Nephron (organoid): Measurements from ENCODE around the gene NEMP2.

ENCODE experiments used
- H3K27ac Mint-ChIP-seq, 3 experiments: 2 replicates each; pipeline ENCODE4 v1.8.0; 2020; ENCODE audit warnings: mixed read lengths in 3 of 3, mild to moderate bottlenecking in 2 of 3, moderate library complexity in 1 of 3
- H3K27me3 Mint-ChIP-seq: 2 replicates; pipeline ENCODE4 v1.8.0; 2021; ENCODE audit warnings: low read depth, mild to moderate bottlenecking, moderate library complexity, mixed read lengths
- H3K36me3 Mint-ChIP-seq: 2 replicates; pipeline ENCODE4 v1.8.0; 2020; ENCODE audit warnings: low read depth, mixed read lengths
- H3K4me1 Mint-ChIP-seq: 2 replicates; pipeline ENCODE4 v1.8.0; 2020; ENCODE audit warnings: mixed read lengths
- H3K4me3 Mint-ChIP-seq, 3 experiments: 2 replicates each; pipeline ENCODE4 v1.8.0; 2020; ENCODE audit warnings: mild to moderate bottlenecking in 3 of 3, mixed read lengths in 3 of 3, moderate library complexity in 2 of 3
- H3K9me3 Mint-ChIP-seq: 2 replicates; pipeline ENCODE4 v1.8.0; 2020; ENCODE audit warnings: mixed read lengths
- CTCF ChIP-seq, 3 experiments: fragments of 200-600 bp; sonication (generic); IDR thresholded peaks; one replicate each; pipeline ENCODE4 v1.5.0; 2021; ENCODE audit warnings: antibody characterized with exemption in 3 of 3; ENCODE audit not compliant: unreplicated experiment in 3 of 3

NEMP2 gene

GRCh38 chr2:190526105-190526750 lies 8.3 kb downstream of the NEMP2 start:
- no peaks in the 10 kb centered on the region for H3K9me3 Mint-ChIP-seq
- H3K27ac Mint-ChIP-seq, result peak overlapping the region in 1 of 3 experiments; percentile 56
- peaks cover 29% of the 10 kb centered on the region for H3K4me1 Mint-ChIP-seq
- no peak overlapping the region for H3K4me3 Mint-ChIP-seq
- TF ChIP-seq CTCF (IDR thresholded peaks at IDR 0.05; ENCODE audit: unreplicated experiment in 3 of 3), result no peak
- H3K27me3 Mint-ChIP-seq, result no peaks in the 10 kb centered on the region
- peaks cover 8% of the 10 kb centered on the region for H3K36me3 Mint-ChIP-seq

GRCh38 chr2:190524928-190525327 lies 9.6 kb downstream of the NEMP2 start:
- no peak for TF ChIP-seq CTCF (IDR thresholded peaks at IDR 0.05; ENCODE audit: unreplicated experiment in 3 of 3)
- H3K4me3 Mint-ChIP-seq, result no peak overlapping the region
- H3K27ac Mint-ChIP-seq, result no peak overlapping the region
- H3K27me3 Mint-ChIP-seq, result no peaks in the 10 kb centered on the region
- H3K9me3 Mint-ChIP-seq, result no peaks in the 10 kb centered on the region
- peaks cover 8% of the 10 kb centered on the region for H3K36me3 Mint-ChIP-seq
- H3K4me1 Mint-ChIP-seq, result peaks cover 19% of the 10 kb centered on the region

- H3K36me3 Mint-ChIP-seq, result peaks cover 8% of the 10 kb centered on the region
- no peak overlapping the region for H3K27ac Mint-ChIP-seq
- no peak for TF ChIP-seq CTCF (IDR thresholded peaks at IDR 0.05; ENCODE audit: unreplicated experiment in 3 of 3)
- H3K4me1 Mint-ChIP-seq, result no peaks in the 10 kb centered on the region
- H3K9me3 Mint-ChIP-seq, result no peaks in the 10 kb centered on the region
- H3K4me3 Mint-ChIP-seq, result no peak overlapping the region
- H3K27me3 Mint-ChIP-seq, result no peaks in the 10 kb centered on the region
These were observed 14.4 kb downstream of the NEMP2 start for GRCh38 chr2:190519975-190520767.

GRCh38 chr2:190517468-190517867 lies 17.1 kb downstream of the NEMP2 start:
- no peak overlapping the region for H3K4me3 Mint-ChIP-seq
- no peak for TF ChIP-seq CTCF (IDR thresholded peaks at IDR 0.05; ENCODE audit: unreplicated experiment in 3 of 3)
- H3K9me3 Mint-ChIP-seq, result no peaks in the 10 kb centered on the region
- no peaks in the 10 kb centered on the region for H3K27me3 Mint-ChIP-seq
- no peak overlapping the region for H3K27ac Mint-ChIP-seq
- no peaks in the 10 kb centered on the region for H3K4me1 Mint-ChIP-seq
- peaks cover 4% of the 10 kb centered on the region for H3K36me3 Mint-ChIP-seq

- H3K27ac Mint-ChIP-seq, result no peak overlapping the region
- H3K4me1 Mint-ChIP-seq, result no peaks in the 10 kb centered on the region
- H3K9me3 Mint-ChIP-seq, result no peaks in the 10 kb centered on the region
- H3K27me3 Mint-ChIP-seq, result no peaks in the 10 kb centered on the region
- no peak for TF ChIP-seq CTCF (IDR thresholded peaks at IDR 0.05; ENCODE audit: unreplicated experiment in 3 of 3)
- H3K4me3 Mint-ChIP-seq, result no peak overlapping the region
- no peaks in the 10 kb centered on the region for H3K36me3 Mint-ChIP-seq
These were observed 18.8 kb downstream of the NEMP2 start for GRCh38 chr2:190515687-190516086.
